Measurements from ENCODE around the gene AATK.

Gene AATK

GRCh38 chr17:81135505-81136278, 30.3 kb downstream of the AATK start:
- H3K27me3 ChIP-seq (ENCODE audit: control insufficient read depth, insufficient read depth, low read length): no peaks in the 10 kb centered on the region
- H3K4me1 ChIP-seq (ENCODE audit: control insufficient read depth, insufficient read depth, low read length): no peaks in the 10 kb centered on the region
- H3K36me3 ChIP-seq (ENCODE audit: control insufficient read depth, insufficient read depth, low read length): no peaks in the 10 kb centered on the region
- no peak overlapping the region for H3K4me3 ChIP-seq (ENCODE audit: low read depth, low read length)
- no peaks in the 10 kb centered on the region for H3K9me3 ChIP-seq (ENCODE audit: control insufficient read depth, insufficient read depth, low read length)
- no peak overlapping the region for H3K9ac ChIP-seq (ENCODE audit: low read depth, low read length)

DNA sequence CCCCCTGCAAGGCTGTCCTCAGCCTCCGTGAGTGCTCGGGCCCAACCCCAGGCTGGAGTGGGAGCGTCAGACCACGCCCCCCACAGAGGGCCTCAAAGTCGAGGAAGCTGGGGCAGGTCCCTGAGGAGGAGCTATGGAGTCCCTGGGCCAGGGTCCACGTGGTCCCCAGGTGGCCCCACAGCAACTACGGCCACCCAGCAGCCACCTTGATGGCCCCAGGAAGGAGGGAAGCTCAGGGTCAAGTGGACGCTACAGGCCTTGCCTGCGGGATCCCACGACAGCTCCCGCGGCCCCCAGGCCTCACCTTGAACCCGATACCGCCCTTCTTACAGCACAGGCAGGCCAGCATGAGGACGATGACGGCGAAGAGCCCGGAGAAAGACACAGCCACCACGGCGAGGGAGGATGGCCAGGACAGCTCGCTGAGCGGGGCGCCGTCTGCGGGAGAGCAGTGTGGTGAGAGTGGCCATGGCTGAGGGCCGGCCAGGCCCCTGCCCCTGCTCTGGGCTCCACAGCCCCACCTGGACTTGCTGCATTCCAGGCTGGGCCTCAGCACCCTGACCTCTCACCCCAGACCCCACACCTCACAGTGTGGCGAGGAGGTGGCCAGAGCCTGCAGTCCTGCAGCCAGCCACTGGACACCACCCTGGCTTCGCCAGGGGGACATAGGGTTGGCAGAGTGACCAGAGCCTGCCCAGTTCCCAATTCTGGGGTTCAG, 31.8 kb downstream of the AATK start:
- Histone ChIP-seq H3K9ac (ENCODE audit: low read depth, low read length) (no peak overlapping the region), H3K27me3 (ENCODE audit: control insufficient read depth, insufficient read depth, low read length) (no peaks in the 10 kb centered on the region), H3K4me3 (ENCODE audit: low read depth, low read length) (no peak overlapping the region), H3K4me1 (ENCODE audit: control insufficient read depth, insufficient read depth, low read length) (no peaks in the 10 kb centered on the region), H3K9me3 (ENCODE audit: control insufficient read depth, insufficient read depth, low read length) (no peaks in the 10 kb centered on the region), H3K36me3 (ENCODE audit: control insufficient read depth, insufficient read depth, low read length) (no peaks in the 10 kb centered on the region)

- Histone ChIP-seq H3K27me3 (ENCODE audit: control insufficient read depth, insufficient read depth, low read length) (no peaks in the 10 kb centered on the region), H3K36me3 (ENCODE audit: control insufficient read depth, insufficient read depth, low read length) (no peaks in the 10 kb centered on the region), H3K9me3 (ENCODE audit: control insufficient read depth, insufficient read depth, low read length) (no peaks in the 10 kb centered on the region), H3K4me1 (ENCODE audit: control insufficient read depth, insufficient read depth, low read length) (no peaks in the 10 kb centered on the region), H3K9ac (ENCODE audit: low read depth, low read length) (no peak overlapping the region), H3K4me3 (ENCODE audit: low read depth, low read length) (no peak overlapping the region)
Observed at GRCh38 chr17:81132770-81133723, 33.0 kb downstream of the AATK start.

DNA sequence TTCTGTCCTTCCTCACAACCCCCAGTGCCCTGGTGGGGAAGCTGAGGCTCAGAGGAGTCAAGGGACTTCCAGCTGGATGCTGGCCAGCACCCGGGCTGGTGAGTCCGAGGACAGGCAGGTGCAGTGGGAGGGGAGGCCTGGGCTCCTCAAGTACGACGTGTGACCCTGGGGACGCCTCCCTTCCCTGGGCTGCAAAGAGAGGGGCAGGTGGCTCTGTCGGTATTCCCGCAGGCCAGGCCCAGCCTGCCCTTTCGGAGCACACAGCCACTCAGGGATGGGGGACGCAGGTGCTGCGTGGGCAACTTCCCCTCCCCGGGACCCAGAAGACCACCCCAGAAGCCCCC, 33.9 kb downstream of the AATK start:
- Histone ChIP-seq H3K36me3 (ENCODE audit: control insufficient read depth, insufficient read depth, low read length) (no peaks in the 10 kb centered on the region), H3K9ac (ENCODE audit: low read depth, low read length) (peak overlapping the region; percentile 54), H3K4me3 (ENCODE audit: low read depth, low read length) (no peak overlapping the region), H3K9me3 (ENCODE audit: control insufficient read depth, insufficient read depth, low read length) (no peaks in the 10 kb centered on the region), H3K27me3 (ENCODE audit: control insufficient read depth, insufficient read depth, low read length) (no peaks in the 10 kb centered on the region), H3K4me1 (ENCODE audit: control insufficient read depth, insufficient read depth, low read length) (no peaks in the 10 kb centered on the region)

- Histone ChIP-seq H3K4me3 (ENCODE audit: low read depth, low read length) (no peak overlapping the region), H3K9ac (ENCODE audit: low read depth, low read length) (peak overlapping the region; percentile 54), H3K27me3 (ENCODE audit: control insufficient read depth, insufficient read depth, low read length) (no peaks in the 10 kb centered on the region), H3K4me1 (ENCODE audit: control insufficient read depth, insufficient read depth, low read length) (no peaks in the 10 kb centered on the region), H3K9me3 (ENCODE audit: control insufficient read depth, insufficient read depth, low read length) (no peaks in the 10 kb centered on the region), H3K36me3 (ENCODE audit: control insufficient read depth, insufficient read depth, low read length) (no peaks in the 10 kb centered on the region)
Observed at GRCh38 chr17:81131486-81132196, 34.4 kb downstream of the AATK start.

GRCh38 chr17:81130385-81131361, 35.3 kb downstream of the AATK start:
- no peaks in the 10 kb centered on the region for H3K4me1 ChIP-seq (ENCODE audit: control insufficient read depth, insufficient read depth, low read length)
- no peaks in the 10 kb centered on the region for H3K36me3 ChIP-seq (ENCODE audit: control insufficient read depth, insufficient read depth, low read length)
- no peak overlapping the region for H3K9ac ChIP-seq (ENCODE audit: low read depth, low read length)
- H3K9me3 ChIP-seq (ENCODE audit: control insufficient read depth, insufficient read depth, low read length): no peaks in the 10 kb centered on the region
- no peaks in the 10 kb centered on the region for H3K27me3 ChIP-seq (ENCODE audit: control insufficient read depth, insufficient read depth, low read length)
- no peak overlapping the region for H3K4me3 ChIP-seq (ENCODE audit: low read depth, low read length)

DNA sequence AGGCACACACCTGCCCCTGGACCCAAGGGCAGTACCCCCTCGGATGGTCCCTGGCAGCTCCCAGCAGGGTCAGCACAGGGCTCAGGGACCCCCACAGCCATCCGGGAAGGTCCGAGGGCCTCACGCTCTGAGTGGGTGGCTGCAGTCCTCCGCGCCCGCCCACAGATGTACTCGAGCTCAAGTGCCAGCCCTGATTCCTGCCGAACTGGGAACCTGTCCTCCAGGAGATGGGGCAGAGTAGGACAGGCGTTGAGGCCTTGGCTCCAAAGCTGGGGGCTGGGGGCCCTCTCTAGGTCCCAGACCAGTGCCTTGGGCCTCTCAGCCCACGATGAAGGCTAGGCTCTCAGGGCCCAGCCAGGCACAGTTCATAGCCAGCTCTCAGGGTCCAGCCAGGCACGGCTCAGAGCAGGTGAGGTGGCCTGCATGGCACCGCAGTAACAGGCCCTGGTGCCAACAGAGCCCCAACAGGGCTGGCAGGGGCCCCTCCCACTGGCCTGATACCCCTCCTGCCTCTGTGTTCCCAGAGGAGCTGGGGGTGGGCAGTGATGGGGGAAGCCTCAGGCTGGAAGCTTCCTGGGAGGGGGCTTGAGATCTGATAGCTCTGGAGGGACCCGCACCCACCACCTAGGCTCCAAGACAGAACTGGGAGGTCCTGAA, 36.2 kb downstream of the AATK start:
- Histone ChIP-seq H3K4me1 (ENCODE audit: control insufficient read depth, insufficient read depth, low read length) (no peaks in the 10 kb centered on the region), H3K9me3 (ENCODE audit: control insufficient read depth, insufficient read depth, low read length) (no peaks in the 10 kb centered on the region), H3K9ac (ENCODE audit: low read depth, low read length) (no peak overlapping the region), H3K27me3 (ENCODE audit: control insufficient read depth, insufficient read depth, low read length) (no peaks in the 10 kb centered on the region), H3K4me3 (ENCODE audit: low read depth, low read length) (no peak overlapping the region), H3K36me3 (ENCODE audit: control insufficient read depth, insufficient read depth, low read length) (no peaks in the 10 kb centered on the region)

- Histone ChIP-seq H3K4me3 (ENCODE audit: low read depth, low read length) (no peak overlapping the region), H3K4me1 (ENCODE audit: control insufficient read depth, insufficient read depth, low read length) (no peaks in the 10 kb centered on the region), H3K9me3 (ENCODE audit: control insufficient read depth, insufficient read depth, low read length) (no peaks in the 10 kb centered on the region), H3K27me3 (ENCODE audit: control insufficient read depth, insufficient read depth, low read length) (no peaks in the 10 kb centered on the region), H3K9ac (ENCODE audit: low read depth, low read length) (no peak overlapping the region), H3K36me3 (ENCODE audit: control insufficient read depth, insufficient read depth, low read length) (no peaks in the 10 kb centered on the region)
Observed at GRCh38 chr17:81129289-81129688, 36.7 kb downstream of the AATK start.

- H3K4me1 ChIP-seq (ENCODE audit: control insufficient read depth, insufficient read depth, low read length): no peaks in the 10 kb centered on the region
- H3K9me3 ChIP-seq (ENCODE audit: control insufficient read depth, insufficient read depth, low read length): no peaks in the 10 kb centered on the region
- no peaks in the 10 kb centered on the region for H3K36me3 ChIP-seq (ENCODE audit: control insufficient read depth, insufficient read depth, low read length)
- H3K9ac ChIP-seq (ENCODE audit: low read depth, low read length): no peak overlapping the region
- H3K4me3 ChIP-seq (ENCODE audit: low read depth, low read length): no peak overlapping the region
- no peaks in the 10 kb centered on the region for H3K27me3 ChIP-seq (ENCODE audit: control insufficient read depth, insufficient read depth, low read length)
Observed at GRCh38 chr17:81128774-81129173, 37.2 kb downstream of the AATK start.

DNA sequence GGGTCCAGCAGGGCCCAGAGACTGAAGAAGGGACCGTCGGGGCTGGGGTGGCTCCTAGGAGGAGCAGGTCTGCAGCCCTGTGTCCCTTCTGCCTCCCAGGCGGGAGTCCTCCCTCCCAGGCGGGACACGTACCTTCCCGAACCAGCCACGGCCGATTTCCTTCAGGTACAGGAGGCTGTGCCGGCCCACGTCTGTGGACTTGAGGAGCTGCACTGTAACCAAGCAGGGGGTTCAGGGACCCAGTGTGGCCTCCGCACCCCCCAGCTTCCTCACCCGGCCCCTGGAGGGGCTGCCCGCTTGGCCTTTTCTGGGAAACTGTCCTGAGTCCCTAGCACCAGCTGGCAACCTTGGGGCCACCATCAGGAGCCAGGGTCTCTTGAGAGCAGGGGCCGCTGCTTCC, 37.7 kb downstream of the AATK start:
- no peak overlapping the region for H3K4me3 ChIP-seq (ENCODE audit: low read depth, low read length)
- H3K9ac ChIP-seq (ENCODE audit: low read depth, low read length): no peak overlapping the region
- no peaks in the 10 kb centered on the region for H3K4me1 ChIP-seq (ENCODE audit: control insufficient read depth, insufficient read depth, low read length)
- H3K27me3 ChIP-seq (ENCODE audit: control insufficient read depth, insufficient read depth, low read length): no peaks in the 10 kb centered on the region
- H3K9me3 ChIP-seq (ENCODE audit: control insufficient read depth, insufficient read depth, low read length): no peaks in the 10 kb centered on the region
- H3K36me3 ChIP-seq (ENCODE audit: control insufficient read depth, insufficient read depth, low read length): no peaks in the 10 kb centered on the region

Measured in iPS-15b (cell line).